Right lobe of liver (tissue), 6 donors: ENCODE data around the gene GLRX5. TPM values are rescaled to one million over a fixed set of nuclear protein-coding genes. Genes with fewer than 3 reads are reported as not detected.

Experiments used
- ATAC-seq, 4 donors: fragments of 200-7000 bp; cut with Tn5 transposase; one replicate each; pipeline ENCODE4 v1.9.1; 2020; ENCODE audit warnings: mild to moderate bottlenecking in 4 of 4, moderate library complexity in 4 of 4
- DNase-seq, 3 donors: peaks; one replicate each; pipeline ENCODE4 v3.0.0-alpha.2; 2020
- H3K27ac ChIP-seq, 3 donors: fragments of 200-600 bp; one replicate each; pipeline ENCODE4 v1.8.0; 2022
- H3K27me3 ChIP-seq, 2 donors: fragments of 200-600 bp; one replicate each; pipeline ENCODE4 v1.8.0; 2022
- H3K36me3 ChIP-seq, 4 donors: fragments of 200-600 bp; sonication (generic) in 1 of 4; one replicate each; pipeline versions ENCODE4 v1.5.1 to v1.8.0; 2017 to 2022; ENCODE audit warnings: control low read depth in 1 of 4
- H3K4me1 ChIP-seq, 4 donors: fragments of 200-600 bp; sonication (generic) in 1 of 4; one replicate each; pipeline versions ENCODE4 v1.5.1 to v1.8.0; 2017 to 2022; ENCODE audit warnings: control low read depth in 1 of 4
- H3K4me3 ChIP-seq, 3 donors: fragments of 200-600 bp; one replicate each; pipeline ENCODE4 v1.8.0; 2022
- H3K9me3 ChIP-seq, 4 donors: fragments of 200-600 bp; sonication (generic) in 1 of 4; one replicate each; pipeline versions ENCODE4 v1.5.1 to v1.8.0; 2017 to 2022; ENCODE audit warnings: control low read depth in 1 of 4
- CTCF ChIP-seq, 4 donors: fragments of 200-600 bp in 3 of 4; fragments of 450-650 bp in 1 of 4; IDR thresholded peaks; one replicate each; pipeline versions ENCODE4 v1.5.1 to v1.8.0; 2016 to 2022; ENCODE audit warnings: antibody characterized with exemption in 4 of 4, mild to moderate bottlenecking in 2 of 4
- POLR2A ChIP-seq: fragments of 450-650 bp; IDR thresholded peaks from one replicate; pipeline ENCODE4 v1.6.1; 2017; ENCODE audit warnings: antibody characterized with exemption, mild to moderate bottlenecking
- WGBS: methylation state at CpG from one replicate; pipeline ENCODE4 v1.1.6; 2018; ENCODE audit warnings: low coverage, low lambda C conversion rate; ENCODE audit not compliant: insufficient coverage; ENCODE audit errors: missing lambda C conversion rate; 5-methylcytosine and 5-hydroxymethylcytosine counted together
- intact Hi-C, 2 donors: fragments of 100-400 bp; cut with DNase I; formaldehyde crosslinking; loops; one replicate each; pipeline versions ENCODE4 v1.11.2 to v1.14.1; 2022
- total RNA-seq, 6 experiments: library from RNA; depleted of rRNA in 2 of 6; stranded (reverse); fragments of >200 nt in 2 of 6; fragmentation: NEBNext Ultra II Directional in 3 of 6; extraction: Animal tissue kit (Norgen Biotek cat#: 25700) in 3 of 6; gene quantifications; one replicate each; pipeline versions ENCODE4 v1.1.0 to v1.2.4, GENCODE V29; 2016 to 2023
- donor health status: DM: no; HTN: yes; CAD: no.
- donor health status: DM: no; HTN: no; CAD: no.
- donor health status: DM: no; HTN: no; CAD: no.
- donor health status: DM: no; HTN: yes; CAD: no.
- donor health status: DM: no; HTN: yes; CAD: no.

GLRX5 gene
- total RNA-seq, 6 experiments from 2014 or later, result 31.4 to 48.5 (median 40.2) TPM

- intact Hi-C loops, result no loop called here
- Histone ChIP-seq H3K4me1 (peaks cover 0 to 13% (median 0%) of the 10 kb centered on the region in 4 donors), H3K27ac (no peak overlapping the region), H3K27me3 (no peaks in the 10 kb centered on the region), H3K9me3 (no peaks in the 10 kb centered on the region), H3K36me3 (no peaks in the 10 kb centered on the region), H3K4me3 (no peak overlapping the region)
- no peak for ATAC-seq
- no peak for TF ChIP-seq CTCF (IDR thresholded peaks at IDR 0.05)
- TF ChIP-seq POLR2A, result no peak
- WGBS, result 92% methylated on average over 10 of the region's 10 CpGs
- DNase-seq, result no peak
Observed at GRCh38 chr14:95555053-95555452, 20.2 kb downstream of the GLRX5 start.

DNA sequence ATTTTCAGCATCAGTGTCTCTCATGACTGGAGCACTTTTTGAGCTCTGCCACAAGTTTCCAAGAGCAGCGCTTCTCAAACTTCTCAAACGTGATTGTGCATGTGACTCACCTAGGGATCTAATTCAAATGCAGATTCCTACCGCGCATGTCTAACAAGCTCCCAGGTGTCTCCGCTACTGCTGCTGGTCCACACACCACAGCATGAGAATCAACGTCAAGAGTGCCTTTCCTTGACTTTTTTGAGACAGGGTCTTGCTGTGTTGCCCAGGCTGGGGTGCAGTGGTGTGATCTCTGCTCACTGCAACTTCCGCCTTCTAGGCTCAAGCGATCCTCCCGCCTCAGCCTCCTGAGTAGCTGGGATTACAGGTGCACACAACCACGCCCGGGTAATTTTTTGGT lies 22.4 kb downstream of the GLRX5 start:
- DNase-seq (no peak), ATAC-seq (no peak)
- Histone ChIP-seq H3K9me3 (no peaks in the 10 kb centered on the region), H3K4me3 (no peak overlapping the region), H3K27me3 (no peaks in the 10 kb centered on the region), H3K36me3 (no peaks in the 10 kb centered on the region), H3K4me1 (peaks cover 0 to 5% (median 1%) of the 10 kb centered on the region in 4 donors), H3K27ac (no peak overlapping the region)
- TF ChIP-seq POLR2A, result no peak
- no peak for TF ChIP-seq CTCF (IDR thresholded peaks at IDR 0.05)
- intact Hi-C loops, result no loop called here
- WGBS, result 83% methylated on average over 6 of the region's 11 CpGs

- peaks cover 0 to 5% (median 1%) of the 10 kb centered on the region in 4 donors for H3K4me1 ChIP-seq
- H3K27ac ChIP-seq, result no peak overlapping the region
- WGBS, result 62% methylated on average over 2 of the region's 2 CpGs
- H3K36me3 ChIP-seq, result no peaks in the 10 kb centered on the region
- H3K27me3 ChIP-seq, result no peaks in the 10 kb centered on the region
- ATAC-seq (no peak), DNase-seq (no peak)
- no peak overlapping the region for H3K4me3 ChIP-seq
- TF ChIP-seq POLR2A (no peak), CTCF (IDR thresholded peaks at IDR 0.05) (no peak)
- no peaks in the 10 kb centered on the region for H3K9me3 ChIP-seq
- intact Hi-C loops, result no loop called here
Observed at GRCh38 chr14:95557832-95558231, 23.0 kb downstream of the GLRX5 start.

DNA sequence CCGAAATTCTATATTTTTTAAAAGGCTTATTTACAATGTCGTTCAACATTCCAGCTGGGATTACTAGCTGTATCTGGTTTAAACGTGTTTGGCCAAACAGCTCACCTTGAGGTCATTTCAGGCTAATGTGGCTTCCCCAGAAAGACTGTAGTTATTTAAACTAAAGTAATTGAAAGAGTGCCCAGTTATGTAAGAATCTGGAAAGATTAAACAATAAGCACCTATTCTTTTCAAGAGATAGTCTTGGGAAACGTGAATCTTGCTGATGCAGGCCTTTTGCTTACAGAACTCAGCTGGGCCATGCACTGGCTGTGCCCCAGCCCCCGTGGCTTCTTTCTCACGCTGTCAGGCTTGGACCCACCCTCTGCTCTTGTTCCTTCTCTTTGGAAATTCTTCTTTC lies 24.4 kb downstream of the GLRX5 start:
- peak overlapping the region in 1 of 3 donors; percentile 31 for H3K27ac ChIP-seq
- 21% methylated on average over 6 of the region's 6 CpGs for WGBS
- DNase-seq (no peak), ATAC-seq (peak in 1 of 4 donors; percentile 21)
- H3K9me3 ChIP-seq, result no peaks in the 10 kb centered on the region
- H3K36me3 ChIP-seq, result no peaks in the 10 kb centered on the region
- TF ChIP-seq CTCF (IDR thresholded peaks at IDR 0.05) (no peak), POLR2A (no peak)
- no peak overlapping the region for H3K4me3 ChIP-seq
- H3K4me1 ChIP-seq, result peaks cover 0 to 5% (median 1%) of the 10 kb centered on the region in 4 donors
- intact Hi-C loops, result no loop called here
- H3K27me3 ChIP-seq, result no peaks in the 10 kb centered on the region

DNA sequence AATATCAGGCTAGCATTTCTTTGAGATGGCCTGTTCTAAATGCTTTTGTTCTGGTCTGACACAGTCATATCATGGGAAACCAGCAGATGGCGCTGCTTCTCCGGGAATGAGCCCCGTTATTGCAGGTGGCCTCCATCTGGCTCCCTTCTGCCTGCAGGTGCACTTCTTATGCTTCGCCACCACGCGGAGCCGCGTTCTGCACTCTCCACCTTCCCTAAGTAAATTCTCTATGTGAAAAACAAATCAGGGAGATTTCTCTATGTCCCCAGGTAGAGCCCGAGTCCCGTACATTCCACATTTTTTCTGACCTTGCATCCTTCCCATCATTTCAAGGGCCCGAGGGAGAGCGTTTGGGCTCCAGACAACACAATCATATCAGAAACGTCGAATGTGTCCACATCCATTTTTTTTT lies 26.2 kb downstream of the GLRX5 start:
- Histone ChIP-seq H3K4me1 (peaks cover 0 to 5% (median 1%) of the 10 kb centered on the region in 4 donors), H3K4me3 (no peak overlapping the region), H3K36me3 (no peaks in the 10 kb centered on the region), H3K27ac (no peak overlapping the region), H3K9me3 (no peaks in the 10 kb centered on the region), H3K27me3 (no peaks in the 10 kb centered on the region)
- DNase-seq (peak; percentile 86 to 88 (median 88)), ATAC-seq (peak; percentile 97 to 99 (median 99))
- TF ChIP-seq POLR2A (no peak), CTCF (IDR thresholded peaks at IDR 0.05) (peak; percentile 95 to 99 (median 98))
- WGBS, result 7% methylated on average over 14 of the region's 14 CpGs
- intact Hi-C loops, result loop anchor here (10.0 kb wide), 4 partner anchors 124 to 434 kb away; partner anchors contain the start of gene TCL1B (in 1 of the 2)
